LNCAP (cell line): ENCODE measurements around the gene CCBE1.

ENCODE experiments used
- TF ChIP-seq, protein P1 (sequence below): fragments of 450-650 bp; IDR thresholded peaks from 2 replicates; pipeline ENCODE4 v1.5.1; 2017; ENCODE audit warnings: mild to moderate bottlenecking

CCBE1 gene

DNA sequence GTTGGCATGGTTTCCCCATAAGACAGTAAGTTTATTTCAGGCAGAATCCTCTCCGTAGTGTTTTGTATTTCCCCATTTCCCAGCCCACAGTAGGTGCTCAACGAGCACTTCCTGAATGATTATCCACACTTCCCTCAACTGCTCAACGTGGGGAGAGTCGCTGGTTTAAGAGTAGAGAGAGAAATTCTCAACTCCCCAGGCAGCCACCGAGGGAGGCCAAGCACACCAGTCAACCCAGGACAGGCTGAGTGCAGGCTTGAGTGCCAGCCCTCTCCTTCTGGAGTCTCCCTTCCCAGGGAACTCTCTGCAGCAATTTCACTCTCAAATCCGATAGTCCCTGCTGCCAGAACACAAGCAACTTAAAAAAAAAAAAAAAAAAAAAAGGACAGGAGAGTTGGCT lies 246.2 kb downstream of the CCBE1 start:
- TF ChIP-seq, protein P1, sequence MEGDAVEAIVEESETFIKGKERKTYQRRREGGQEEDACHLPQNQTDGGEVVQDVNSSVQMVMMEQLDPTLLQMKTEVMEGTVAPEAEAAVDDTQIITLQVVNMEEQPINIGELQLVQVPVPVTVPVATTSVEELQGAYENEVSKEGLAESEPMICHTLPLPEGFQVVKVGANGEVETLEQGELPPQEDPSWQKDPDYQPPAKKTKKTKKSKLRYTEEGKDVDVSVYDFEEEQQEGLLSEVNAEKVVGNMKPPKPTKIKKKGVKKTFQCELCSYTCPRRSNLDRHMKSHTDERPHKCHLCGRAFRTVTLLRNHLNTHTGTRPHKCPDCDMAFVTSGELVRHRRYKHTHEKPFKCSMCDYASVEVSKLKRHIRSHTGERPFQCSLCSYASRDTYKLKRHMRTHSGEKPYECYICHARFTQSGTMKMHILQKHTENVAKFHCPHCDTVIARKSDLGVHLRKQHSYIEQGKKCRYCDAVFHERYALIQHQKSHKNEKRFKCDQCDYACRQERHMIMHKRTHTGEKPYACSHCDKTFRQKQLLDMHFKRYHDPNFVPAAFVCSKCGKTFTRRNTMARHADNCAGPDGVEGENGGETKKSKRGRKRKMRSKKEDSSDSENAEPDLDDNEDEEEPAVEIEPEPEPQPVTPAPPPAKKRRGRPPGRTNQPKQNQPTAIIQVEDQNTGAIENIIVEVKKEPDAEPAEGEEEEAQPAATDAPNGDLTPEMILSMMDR = no peak

DNA sequence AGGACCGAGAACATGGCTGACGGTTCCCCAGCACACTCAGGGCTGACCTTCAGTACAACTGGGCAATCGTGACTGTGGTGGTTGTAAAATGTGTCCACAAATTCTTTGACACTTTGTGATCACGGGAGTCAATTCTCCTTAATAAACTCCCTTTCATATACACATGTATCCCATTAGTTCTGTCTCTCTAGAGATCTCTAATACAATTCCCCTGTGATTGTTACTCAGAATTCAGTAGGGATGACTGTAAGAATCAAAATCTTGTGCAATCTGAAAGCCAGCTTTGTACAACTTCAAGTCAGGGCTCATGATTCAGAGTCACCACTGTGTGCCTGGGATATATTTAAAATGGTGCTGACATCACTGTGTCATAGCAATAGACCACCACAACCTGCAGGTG lies 248.7 kb downstream of the CCBE1 start:
- TF ChIP-seq, protein P1 = no peak

DNA sequence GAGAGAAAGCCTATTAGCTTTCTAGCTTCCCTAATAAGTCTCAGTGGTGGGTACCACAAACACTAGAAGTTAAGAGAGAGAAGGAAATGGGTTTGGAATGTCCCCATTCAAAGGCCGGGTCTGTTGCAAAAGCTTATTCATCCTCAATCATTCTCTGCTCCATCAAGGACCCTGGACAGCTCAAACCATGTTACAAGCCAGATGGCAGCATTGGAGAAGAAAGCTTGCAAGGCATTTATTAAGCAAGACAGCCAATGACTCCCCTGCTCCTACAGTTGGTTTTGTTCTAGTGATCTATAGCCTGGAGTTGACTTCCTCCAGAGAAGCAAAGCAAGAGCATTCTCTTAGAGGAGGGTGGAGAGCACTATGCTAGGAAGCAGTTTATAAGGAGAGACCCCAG lies 251.2 kb downstream of the CCBE1 start:
- TF ChIP-seq, protein P1 = no peak

DNA sequence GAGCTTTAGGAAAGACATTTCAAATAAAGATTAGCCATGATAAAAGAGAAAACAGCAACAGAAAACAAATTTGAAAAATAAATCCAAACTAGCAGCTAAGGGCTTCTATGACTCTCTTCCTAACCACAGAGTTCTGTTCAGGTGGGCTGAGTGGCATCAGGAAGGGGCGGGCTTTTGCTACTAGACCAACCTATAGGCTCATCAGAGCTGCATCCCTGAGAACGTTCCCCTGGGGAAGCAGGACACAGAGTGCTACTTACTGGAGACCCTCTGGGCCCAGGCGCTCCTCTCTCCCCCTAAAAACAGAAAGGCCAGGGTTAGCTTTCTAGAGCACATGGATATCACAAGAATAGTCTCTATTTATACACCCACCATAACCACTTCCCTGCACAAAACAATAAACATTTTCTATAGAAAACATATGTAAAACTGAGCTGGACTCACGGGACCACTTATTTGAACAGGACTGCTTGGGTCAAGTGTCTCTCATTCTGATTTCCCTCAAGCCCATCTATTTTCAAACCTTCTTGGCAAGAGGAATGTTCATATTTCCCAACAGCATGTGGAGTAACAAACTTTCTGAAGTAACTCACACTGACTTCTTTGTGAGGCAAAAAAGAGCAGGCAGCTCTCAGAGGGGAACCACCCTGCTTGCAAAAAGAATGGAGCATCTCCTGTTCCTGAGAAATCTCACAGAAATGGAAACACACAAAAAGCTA lies 259.2 kb downstream of the CCBE1 start:
- TF ChIP-seq, protein P1 = no peak

- TF ChIP-seq, protein P1 = no peak
Observed at GRCh38 chr18:59432803-59433597, 264.2 kb downstream of the CCBE1 start.

- TF ChIP-seq, protein P1 = no peak
Observed at GRCh38 chr18:59431131-59431530, 266.1 kb downstream of the CCBE1 start.

DNA sequence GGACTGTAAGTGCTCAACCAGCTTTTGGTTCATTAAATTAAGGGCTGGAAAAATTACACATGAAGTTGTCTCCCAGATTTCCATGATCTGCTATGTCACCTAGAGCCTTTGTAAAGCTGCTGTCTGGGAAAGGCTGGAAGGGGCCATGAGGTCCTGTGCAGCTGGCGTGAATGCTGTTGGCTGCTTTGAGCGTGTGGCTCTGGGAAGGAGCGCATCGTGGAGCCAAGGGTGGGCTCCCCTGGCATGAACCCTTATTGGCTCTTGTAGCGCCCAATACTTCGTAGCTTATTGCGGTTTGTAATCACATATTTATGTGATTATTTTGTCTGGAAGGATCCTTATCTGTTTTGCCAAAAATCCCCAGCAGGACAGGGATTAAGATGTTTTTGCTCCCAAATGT lies 267.6 kb downstream of the CCBE1 start:
- TF ChIP-seq, protein P1 = no peak
